Measurements from ENCODE around the gene CDH23. TPM values are rescaled to one million over a fixed set of nuclear protein-coding genes. Genes with fewer than 3 reads are reported as not detected.

Gene CDH23
- total RNA-seq, 1 donor from 2014 or later, result not detected

DNA sequence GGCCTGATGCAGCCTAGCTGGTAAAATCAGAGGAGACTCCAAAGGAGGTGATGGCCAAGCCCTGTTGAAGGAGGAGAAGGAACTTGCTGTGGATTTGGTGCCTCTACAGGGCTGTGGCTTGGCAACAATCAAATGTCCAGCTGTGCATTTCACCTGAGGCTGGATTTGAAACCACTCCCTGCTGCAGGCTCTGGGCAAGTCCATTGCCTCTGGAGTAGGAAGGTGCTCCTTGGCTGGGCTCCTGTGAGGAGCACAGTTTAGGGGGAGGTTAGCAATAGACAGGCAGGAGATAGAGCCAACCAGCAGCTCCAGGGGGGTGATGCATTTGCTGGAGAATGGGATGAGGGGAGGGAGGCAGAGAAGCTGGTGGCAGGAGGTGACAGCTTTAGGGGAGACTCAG, 26.5 kb downstream of the CDH23 start:
- Mint-ChIP-seq H3K4me1 (ENCODE audit: low read depth) (no peaks in the 10 kb centered on the region), H3K27ac (ENCODE audit: unreplicated experiment) (no peak overlapping the region), H3K36me3 (ENCODE audit: low read depth) (no peaks in the 10 kb centered on the region), H3K9me3 (ENCODE audit: low read depth) (no peaks in the 10 kb centered on the region), H3K4me3 (ENCODE audit: unreplicated experiment) (no peak overlapping the region), H3K27me3 (ENCODE audit: low read depth) (peaks cover 45% of the 10 kb centered on the region)
- TF ChIP-seq, protein P1, sequence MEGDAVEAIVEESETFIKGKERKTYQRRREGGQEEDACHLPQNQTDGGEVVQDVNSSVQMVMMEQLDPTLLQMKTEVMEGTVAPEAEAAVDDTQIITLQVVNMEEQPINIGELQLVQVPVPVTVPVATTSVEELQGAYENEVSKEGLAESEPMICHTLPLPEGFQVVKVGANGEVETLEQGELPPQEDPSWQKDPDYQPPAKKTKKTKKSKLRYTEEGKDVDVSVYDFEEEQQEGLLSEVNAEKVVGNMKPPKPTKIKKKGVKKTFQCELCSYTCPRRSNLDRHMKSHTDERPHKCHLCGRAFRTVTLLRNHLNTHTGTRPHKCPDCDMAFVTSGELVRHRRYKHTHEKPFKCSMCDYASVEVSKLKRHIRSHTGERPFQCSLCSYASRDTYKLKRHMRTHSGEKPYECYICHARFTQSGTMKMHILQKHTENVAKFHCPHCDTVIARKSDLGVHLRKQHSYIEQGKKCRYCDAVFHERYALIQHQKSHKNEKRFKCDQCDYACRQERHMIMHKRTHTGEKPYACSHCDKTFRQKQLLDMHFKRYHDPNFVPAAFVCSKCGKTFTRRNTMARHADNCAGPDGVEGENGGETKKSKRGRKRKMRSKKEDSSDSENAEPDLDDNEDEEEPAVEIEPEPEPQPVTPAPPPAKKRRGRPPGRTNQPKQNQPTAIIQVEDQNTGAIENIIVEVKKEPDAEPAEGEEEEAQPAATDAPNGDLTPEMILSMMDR (IDR thresholded peaks at IDR 0.05), result no peak
- DNase-seq (ENCODE audit: low spot score), result no peak

DNA sequence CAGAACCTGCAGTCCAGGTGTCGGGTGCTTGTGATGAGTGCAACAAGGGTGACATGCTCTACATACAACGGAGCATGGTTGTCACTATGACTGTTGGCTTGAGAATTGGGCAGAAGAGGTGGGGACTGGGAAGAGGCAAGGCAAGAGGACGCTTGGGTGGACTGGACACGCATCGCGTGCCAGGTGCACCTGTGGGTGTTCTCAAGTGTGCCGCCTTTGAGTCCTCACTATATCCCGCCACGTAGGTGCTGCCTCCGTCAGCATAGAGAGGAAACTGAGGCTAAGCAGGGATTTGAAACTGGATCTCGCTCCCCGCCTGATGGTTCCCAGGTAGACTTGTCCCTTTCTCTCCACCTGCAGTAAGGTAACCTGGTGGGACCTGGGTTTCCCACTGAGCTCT, 27.2 kb downstream of the CDH23 start:
- H3K4me1 Mint-ChIP-seq (ENCODE audit: low read depth), result no peaks in the 10 kb centered on the region
- H3K9me3 Mint-ChIP-seq (ENCODE audit: low read depth), result no peaks in the 10 kb centered on the region
- H3K27me3 Mint-ChIP-seq (ENCODE audit: low read depth), result peaks cover 46% of the 10 kb centered on the region
- DNase-seq (ENCODE audit: low spot score), result no peak
- no peak overlapping the region for H3K27ac Mint-ChIP-seq (ENCODE audit: unreplicated experiment)
- no peak overlapping the region for H3K4me3 Mint-ChIP-seq (ENCODE audit: unreplicated experiment)
- no peaks in the 10 kb centered on the region for H3K36me3 Mint-ChIP-seq (ENCODE audit: low read depth)
- TF ChIP-seq, protein P1 (IDR thresholded peaks at IDR 0.05), result no peak

DNA sequence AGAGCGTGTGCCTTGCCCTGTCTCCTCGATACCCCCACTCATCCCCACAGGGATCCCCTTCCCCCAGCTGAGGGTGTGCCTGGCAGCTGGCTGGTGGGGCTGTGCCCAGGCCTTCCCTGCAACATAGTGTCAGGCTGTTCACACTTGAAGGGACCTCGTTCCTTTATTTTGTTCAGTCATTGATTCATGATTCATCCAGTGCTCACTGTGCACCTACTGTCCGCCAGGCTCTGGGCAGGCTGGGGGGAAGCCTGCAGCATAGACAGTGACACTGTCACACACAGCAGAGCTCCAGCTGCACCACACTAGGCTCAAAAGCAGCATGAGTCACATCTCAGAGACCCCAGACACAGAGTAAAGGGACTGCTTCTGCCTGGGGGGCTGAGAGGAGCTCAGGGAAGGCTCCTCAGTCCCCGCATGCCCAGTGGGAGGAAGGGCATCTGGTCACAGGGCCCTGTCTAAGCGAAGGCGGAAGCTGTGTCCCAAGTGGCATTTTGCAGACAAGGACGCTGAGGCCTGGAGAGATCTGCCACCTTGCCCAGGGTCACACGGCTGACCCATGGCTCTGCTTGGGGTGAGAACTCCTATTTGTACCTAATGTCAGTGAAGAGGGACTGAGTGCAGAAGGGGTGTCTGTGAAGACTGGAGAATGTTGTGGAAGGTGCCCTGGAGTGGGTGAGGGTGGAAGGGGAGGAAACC, 27.9 kb downstream of the CDH23 start:
- H3K27ac Mint-ChIP-seq (ENCODE audit: unreplicated experiment), result no peak overlapping the region
- TF ChIP-seq, protein P1 (IDR thresholded peaks at IDR 0.05), result no peak
- no peaks in the 10 kb centered on the region for H3K9me3 Mint-ChIP-seq (ENCODE audit: low read depth)
- H3K36me3 Mint-ChIP-seq (ENCODE audit: low read depth), result no peaks in the 10 kb centered on the region
- no peak overlapping the region for H3K4me3 Mint-ChIP-seq (ENCODE audit: unreplicated experiment)
- DNase-seq (ENCODE audit: low spot score), result no peak
- peaks cover 54% of the 10 kb centered on the region for H3K27me3 Mint-ChIP-seq (ENCODE audit: low read depth)
- H3K4me1 Mint-ChIP-seq (ENCODE audit: low read depth), result no peaks in the 10 kb centered on the region

DNA sequence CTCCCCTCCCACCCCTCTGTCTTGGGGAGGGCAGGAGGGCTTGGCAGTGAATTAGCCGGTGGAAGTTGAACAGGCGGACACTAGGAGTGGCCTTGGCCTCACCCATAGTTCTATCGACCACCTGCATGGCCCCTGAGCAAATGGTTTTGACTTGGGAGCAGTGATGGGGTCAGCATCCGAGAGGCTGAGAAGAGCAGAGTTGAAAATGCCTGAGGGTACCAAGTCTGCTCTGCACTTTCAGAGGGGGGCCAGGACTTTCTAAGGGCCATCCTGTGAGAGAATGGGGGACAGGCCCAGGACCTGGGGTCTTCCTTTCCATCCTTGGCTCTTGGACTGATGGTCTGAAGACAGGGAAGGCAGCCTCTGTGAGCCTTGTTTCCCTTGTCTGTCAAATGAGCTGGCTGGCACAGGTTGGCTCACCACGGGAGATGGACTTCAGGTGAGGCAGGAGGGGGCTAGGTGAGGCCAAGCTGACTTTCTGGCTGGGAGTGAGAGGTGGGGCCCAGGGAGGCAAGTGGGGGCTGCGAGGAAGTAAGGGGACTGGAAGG, 29.4 kb downstream of the CDH23 start:
- Mint-ChIP-seq H3K36me3 (ENCODE audit: low read depth) (no peaks in the 10 kb centered on the region), H3K4me3 (ENCODE audit: unreplicated experiment) (no peak overlapping the region), H3K27ac (ENCODE audit: unreplicated experiment) (no peak overlapping the region), H3K4me1 (ENCODE audit: low read depth) (no peaks in the 10 kb centered on the region), H3K27me3 (ENCODE audit: low read depth) (peaks cover 62% of the 10 kb centered on the region), H3K9me3 (ENCODE audit: low read depth) (no peaks in the 10 kb centered on the region)
- no peak for DNase-seq (ENCODE audit: low spot score)
- TF ChIP-seq, protein P1 (IDR thresholded peaks at IDR 0.05), result no peak

DNA sequence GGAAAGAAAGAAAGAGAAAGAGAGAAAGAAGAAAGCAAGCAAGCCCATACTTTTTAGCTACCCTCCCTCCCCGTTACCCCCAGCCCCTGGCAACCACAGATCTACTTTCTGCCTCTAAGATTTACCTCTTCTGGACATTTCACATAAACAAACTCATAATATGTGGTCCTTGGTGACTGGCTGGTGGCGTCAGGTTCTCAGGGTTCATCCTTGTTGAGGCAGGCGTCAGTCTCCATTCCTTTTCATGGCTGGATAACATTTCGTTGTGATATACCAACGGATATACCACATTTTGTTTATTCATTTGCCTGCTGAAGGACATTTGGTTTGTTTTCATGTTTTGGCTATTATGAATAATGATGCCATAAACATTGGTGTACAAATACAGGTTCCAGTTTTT, 30.5 kb downstream of the CDH23 start:
- no peaks in the 10 kb centered on the region for H3K36me3 Mint-ChIP-seq (ENCODE audit: low read depth)
- H3K9me3 Mint-ChIP-seq (ENCODE audit: low read depth), result no peaks in the 10 kb centered on the region
- no peak overlapping the region for H3K4me3 Mint-ChIP-seq (ENCODE audit: unreplicated experiment)
- TF ChIP-seq, protein P1 (IDR thresholded peaks at IDR 0.05), result no peak
- peaks cover 66% of the 10 kb centered on the region for H3K27me3 Mint-ChIP-seq (ENCODE audit: low read depth)
- H3K4me1 Mint-ChIP-seq (ENCODE audit: low read depth), result peaks cover 4% of the 10 kb centered on the region
- no peak overlapping the region for H3K27ac Mint-ChIP-seq (ENCODE audit: unreplicated experiment)
- DNase-seq (ENCODE audit: low spot score), result no peak
